Breast epithelium (tissue), 4 donors: ENCODE measurements around the gene POLR3F. TPM values are rescaled to one million over a fixed set of nuclear protein-coding genes. Genes with fewer than 3 reads are reported as not detected.

ENCODE experiments used
- DNase-seq, 2 donors: peaks; one replicate each; pipeline ENCODE4 v3.0.0-alpha.2; 2019; ENCODE audit warnings: low spot score in 2 of 2
- H3K27ac ChIP-seq, 2 donors: fragments of 200-600 bp; sonication (generic) in 1 of 2; one replicate each; pipeline ENCODE4 v1.5.1; 2016 to 2019; ENCODE audit warnings: mild to moderate bottlenecking in 1 of 2
- H3K27me3 ChIP-seq, 2 donors: fragments of 200-600 bp; sonication (generic) in 1 of 2; one replicate each; pipeline versions ENCODE4 v1.5.1 to v1.6.0; 2017 to 2019; ENCODE audit warnings: control low read depth in 1 of 2, mild to moderate bottlenecking in 1 of 2
- H3K36me3 ChIP-seq: fragments of 200-600 bp; one replicate; pipeline ENCODE4 v1.5.1; 2019
- H3K4me1 ChIP-seq, 2 donors: fragments of 200-600 bp; sonication (generic); one replicate each; pipeline ENCODE4 v1.5.1; 2016 to 2019; ENCODE audit warnings: control low read depth in 1 of 2
- H3K4me3 ChIP-seq, 3 donors: fragments of 200-600 bp; sonication (generic); 1 replicate in 2 of 3; 2 replicates in 1 of 3; pipeline ENCODE4 v1.5.1; 2016 to 2019; ENCODE audit warnings: mild to moderate bottlenecking in 3 of 3, moderate library complexity in 2 of 3
- H3K9me3 ChIP-seq, 2 donors: fragments of 200-600 bp; sonication (generic) in 1 of 2; one replicate each; pipeline ENCODE4 v1.5.1; 2016 to 2019; ENCODE audit warnings: control low read depth in 1 of 2
- CTCF ChIP-seq, 3 donors: fragments of 450-650 bp; IDR thresholded peaks; one replicate each; pipeline ENCODE4 v1.5.1; 2016 to 2017; ENCODE audit warnings: antibody characterized with exemption in 3 of 3, mild to moderate bottlenecking in 3 of 3, moderate library complexity in 3 of 3
- POLR2A ChIP-seq: fragments of 450-650 bp; IDR thresholded peaks from one replicate; pipeline ENCODE4 v1.6.1; 2016; ENCODE audit warnings: antibody characterized with exemption, mild to moderate bottlenecking, moderate library complexity
- POLR2AphosphoS5 ChIP-seq, 3 donors: sonication (generic); formaldehyde crosslinking; IDR thresholded peaks; one replicate each; pipeline ENCODE4 v1.6.1; 2017; ENCODE audit warnings: antibody characterized with exemption in 3 of 3
- intact Hi-C: fragments of 100-400 bp; cut with DNase I; formaldehyde crosslinking; loops from one replicate; pipeline ENCODE4 v1.15.1; 2023; ENCODE audit warnings: low total_unique reads
- total RNA-seq, 3 donors: library from RNA; depleted of rRNA; stranded (reverse); fragments of >200 nt; gene quantifications; one replicate each; pipeline ENCODE4 v1.1.0, GENCODE V29; 2016

Gene POLR3F
- total RNA-seq, 3 donors from 2014 or later, result 6.9 to 17.6 (median 10.1) TPM

DNA sequence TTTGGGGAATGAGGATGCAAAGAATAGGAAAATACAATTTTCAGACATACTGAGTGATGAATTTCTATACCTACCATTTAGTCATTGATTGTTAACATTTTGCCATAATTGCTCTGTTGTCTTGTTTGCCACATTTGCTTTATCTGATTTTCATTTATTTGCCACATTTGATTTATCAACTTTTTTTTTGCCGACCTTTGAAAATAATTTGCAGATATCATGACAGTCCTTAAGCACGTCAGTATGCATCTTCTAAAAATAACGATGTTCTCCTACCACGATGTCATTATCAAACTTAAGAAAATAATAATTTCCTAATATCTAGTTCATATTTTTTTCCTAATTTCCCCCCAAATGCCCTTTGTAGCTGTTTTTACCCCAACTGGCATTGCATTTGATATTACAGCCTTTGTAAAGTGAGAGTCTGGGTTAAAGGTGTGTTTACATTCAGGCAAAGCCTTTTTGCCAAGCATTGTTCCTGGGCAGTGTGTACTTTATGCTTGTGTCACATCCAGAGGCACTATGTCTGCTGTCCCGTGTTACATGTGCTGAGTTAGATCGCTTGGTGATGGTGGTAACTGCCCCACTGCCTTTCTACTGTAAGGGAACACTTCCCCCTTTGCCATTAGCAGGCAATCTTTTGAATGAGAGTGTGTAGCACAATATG lies 66.9 kb downstream of the POLR3F start:
- no peaks in the 10 kb centered on the region for H3K36me3 ChIP-seq
- no peak for DNase-seq
- no peaks in the 10 kb centered on the region for H3K27me3 ChIP-seq
- TF ChIP-seq POLR2A (no peak), POLR2AphosphoS5 (IDR thresholded peaks at IDR 0.05) (no peak), CTCF (IDR thresholded peaks at IDR 0.05) (no peak)
- no peak overlapping the region for H3K27ac ChIP-seq
- H3K4me3 ChIP-seq, result no peak overlapping the region
- no peaks in the 10 kb centered on the region for H3K4me1 ChIP-seq
- intact Hi-C loops, result loop anchor here (5.0 kb wide), 1 partner anchor 352 kb away; no protein-coding TSS in a partner anchor
- no peaks in the 10 kb centered on the region for H3K9me3 ChIP-seq

Other genes starting within 250 kb of the POLR3F start
- gene ZNF133, start 178.9 kb upstream of the POLR3F start, total RNA-seq, result 10 to 100 TPM; 20.0 to 37.5 (median 33.1) TPM
- gene DZANK1, start 360 bp upstream of the POLR3F start, total RNA-seq, result 10 to 100 TPM in 1 of 3 donors, 1 to 10 TPM in 2; 2.6 to 14.8 (median 6.9) TPM
- 10 to 100 TPM; 16.3 to 24.4 (median 17.7) TPM for gene RBBP9, start 29.8 kb downstream of the POLR3F start, total RNA-seq
- gene SEC23B, start 40.5 kb downstream of the POLR3F start, total RNA-seq, result 10 to 100 TPM; 27.0 to 57.7 (median 52.8) TPM
- gene SMIM26, start 100.0 kb downstream of the POLR3F start, total RNA-seq, result 100 to 1,000 TPM; 126 to 150 (median 129) TPM
- gene DTD1, start 120.7 kb downstream of the POLR3F start, total RNA-seq, result 10 to 100 TPM; 24.1 to 34.6 (median 26.2) TPM